Measurements from ENCODE around the gene GLUL.

GRCh38 chr1:182388392-182389134 is 3.0 kb downstream of the GLUL start:
- no peak for TF ChIP-seq CTCF (IDR thresholded peaks at IDR 0.05)
- no peak for TF ChIP-seq POLR2A (IDR thresholded peaks at IDR 0.05)
